HG02763 (cell line): ENCODE measurements around the gene CGNL1.

Experiments used
- ATAC-seq: cut with Tn5 transposase; IDR thresholded peaks from one replicate; pipeline ENCODE4 v1.9.1; 2021; ENCODE audit warnings: mild to moderate bottlenecking, moderate library complexity; ENCODE audit not compliant: unreplicated experiment

The CGNL1 gene

DNA sequence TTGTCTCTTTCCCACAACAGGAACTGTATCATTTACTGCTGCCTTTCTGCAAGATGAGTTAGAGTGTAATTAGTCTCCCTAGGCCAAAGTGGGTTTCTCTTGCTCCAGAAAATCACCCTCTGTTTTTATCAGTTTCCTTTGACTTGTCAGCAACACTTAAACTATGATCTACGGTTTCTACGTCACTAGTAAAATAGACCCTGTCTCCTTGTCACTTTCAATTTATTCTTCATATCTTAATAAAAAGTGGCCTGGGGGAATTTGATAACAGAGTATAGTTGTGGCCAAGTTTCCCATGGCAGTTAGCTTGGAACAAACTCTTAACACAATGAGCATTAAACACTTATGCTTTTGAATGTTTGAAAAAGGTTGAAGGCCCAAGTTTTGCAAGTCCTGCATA, 79.6 kb downstream of the CGNL1 start:
- no peak for ATAC-seq

GRCh38 chr15:57456559-57456958, 80.3 kb downstream of the CGNL1 start:
- no peak for ATAC-seq

GRCh38 chr15:57457726-57458125, 81.4 kb downstream of the CGNL1 start:
- no peak for ATAC-seq

DNA sequence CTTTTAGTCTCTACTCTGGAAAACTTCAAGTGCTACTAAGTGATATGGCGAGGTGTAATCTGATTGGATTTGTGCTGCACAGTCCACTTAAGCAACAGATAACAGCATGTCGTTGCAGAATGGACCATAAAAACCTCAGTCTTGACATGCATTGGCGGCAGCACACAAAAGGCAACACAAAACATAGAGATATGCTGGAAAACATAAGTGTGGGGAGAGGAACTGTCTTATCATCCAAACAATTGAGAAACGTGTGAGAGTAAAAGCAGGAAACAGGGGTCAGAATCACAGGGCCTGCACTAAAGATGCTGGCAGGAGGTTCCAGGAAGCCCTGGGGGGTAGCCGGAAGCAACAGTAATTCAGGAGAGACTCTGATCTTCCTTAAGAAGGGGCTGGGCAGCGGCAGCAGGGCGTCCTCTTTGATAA, 82.1 kb downstream of the CGNL1 start:
- no peak for ATAC-seq

GRCh38 chr15:57460208-57460816, 84.0 kb downstream of the CGNL1 start:
- ATAC-seq, result no peak

- no peak for ATAC-seq
Observed at GRCh38 chr15:57461541-57461940, 85.2 kb downstream of the CGNL1 start.

DNA sequence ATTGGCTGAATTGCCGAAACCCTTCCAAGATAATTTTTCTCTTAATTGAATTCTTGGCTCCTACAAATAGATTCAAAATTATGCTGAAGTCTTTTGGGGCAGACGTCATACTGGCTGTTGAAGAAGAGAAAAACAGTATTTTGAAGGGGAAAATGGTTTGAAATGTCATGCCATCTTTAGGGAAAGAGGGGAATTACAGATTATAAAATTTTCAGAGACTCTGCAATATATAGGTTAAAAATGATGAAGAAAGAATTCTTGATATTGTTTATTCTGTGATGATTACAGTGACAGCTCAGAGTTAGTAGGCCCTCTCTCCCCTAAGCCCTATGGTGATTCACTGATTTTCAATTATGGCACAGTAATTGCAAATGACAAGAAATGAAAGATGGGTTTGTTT, 86.1 kb downstream of the CGNL1 start:
- ATAC-seq, result no peak

- ATAC-seq, result no peak
Observed at GRCh38 chr15:57463360-57463759, 87.1 kb downstream of the CGNL1 start.

DNA sequence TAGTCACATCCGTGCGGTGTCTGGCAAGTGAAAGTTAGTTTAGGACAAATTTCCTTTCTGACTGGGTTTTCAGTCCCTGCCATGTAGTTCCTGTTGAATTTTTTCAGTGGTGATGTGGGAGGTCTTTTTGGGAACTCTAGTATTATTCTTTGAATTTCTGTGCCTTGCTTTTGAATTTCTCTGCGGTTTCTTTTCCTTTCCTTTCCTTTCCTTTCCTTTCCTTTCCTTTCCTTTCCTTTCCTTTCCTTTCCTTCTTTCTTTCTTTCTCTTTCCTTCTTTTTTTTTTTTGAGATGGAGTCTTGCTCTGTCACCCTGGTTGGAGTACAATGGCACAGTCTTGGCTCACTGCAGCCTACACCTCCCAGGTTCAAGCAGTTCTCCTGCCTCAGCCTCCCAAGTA, 88.2 kb downstream of the CGNL1 start:
- no peak for ATAC-seq

DNA sequence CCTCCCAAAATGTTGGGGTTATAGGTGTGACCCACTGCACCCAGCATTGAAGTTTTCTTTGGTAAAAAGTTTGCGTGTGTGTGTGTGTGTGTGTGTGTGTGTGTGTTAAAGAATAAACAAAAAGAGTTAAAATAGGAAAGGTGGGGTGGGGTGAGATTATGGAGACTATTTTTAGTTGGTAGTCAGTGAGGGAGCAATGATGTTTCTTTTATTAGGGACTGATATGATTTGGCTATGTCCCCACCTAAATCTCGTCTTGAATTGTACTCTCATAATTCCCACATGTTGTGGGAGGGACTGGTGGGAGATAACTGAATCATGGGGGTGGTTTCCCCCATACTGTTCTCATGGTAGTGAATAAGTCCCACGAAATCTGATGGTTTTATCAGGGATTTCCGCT, 92.2 kb downstream of the CGNL1 start:
- ATAC-seq, result no peak

DNA sequence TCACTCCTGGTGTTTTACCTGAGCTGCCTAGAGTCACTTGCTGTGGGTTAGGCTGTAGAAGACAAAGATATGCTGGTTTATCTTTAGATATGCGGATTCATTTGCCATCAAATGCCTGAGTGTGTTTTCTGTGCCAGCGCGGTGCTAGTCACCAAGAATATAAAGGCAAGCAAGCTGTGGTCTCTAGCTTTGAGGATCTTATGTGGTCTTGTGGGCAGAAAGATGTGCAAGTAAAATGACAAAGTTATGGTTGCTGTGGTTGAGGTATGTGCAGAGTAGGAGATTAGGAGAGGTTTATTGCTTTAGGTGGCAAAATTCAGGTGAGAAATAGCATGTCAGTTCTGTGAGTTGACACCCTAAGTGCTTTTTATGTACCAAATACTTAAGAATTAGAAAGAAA, 94.2 kb downstream of the CGNL1 start:
- ATAC-seq, result no peak

- no peak for ATAC-seq
Observed at GRCh38 chr15:57472861-57473260, 96.6 kb downstream of the CGNL1 start.

GRCh38 chr15:57476533-57476975, 100.2 kb downstream of the CGNL1 start:
- no peak for ATAC-seq

DNA sequence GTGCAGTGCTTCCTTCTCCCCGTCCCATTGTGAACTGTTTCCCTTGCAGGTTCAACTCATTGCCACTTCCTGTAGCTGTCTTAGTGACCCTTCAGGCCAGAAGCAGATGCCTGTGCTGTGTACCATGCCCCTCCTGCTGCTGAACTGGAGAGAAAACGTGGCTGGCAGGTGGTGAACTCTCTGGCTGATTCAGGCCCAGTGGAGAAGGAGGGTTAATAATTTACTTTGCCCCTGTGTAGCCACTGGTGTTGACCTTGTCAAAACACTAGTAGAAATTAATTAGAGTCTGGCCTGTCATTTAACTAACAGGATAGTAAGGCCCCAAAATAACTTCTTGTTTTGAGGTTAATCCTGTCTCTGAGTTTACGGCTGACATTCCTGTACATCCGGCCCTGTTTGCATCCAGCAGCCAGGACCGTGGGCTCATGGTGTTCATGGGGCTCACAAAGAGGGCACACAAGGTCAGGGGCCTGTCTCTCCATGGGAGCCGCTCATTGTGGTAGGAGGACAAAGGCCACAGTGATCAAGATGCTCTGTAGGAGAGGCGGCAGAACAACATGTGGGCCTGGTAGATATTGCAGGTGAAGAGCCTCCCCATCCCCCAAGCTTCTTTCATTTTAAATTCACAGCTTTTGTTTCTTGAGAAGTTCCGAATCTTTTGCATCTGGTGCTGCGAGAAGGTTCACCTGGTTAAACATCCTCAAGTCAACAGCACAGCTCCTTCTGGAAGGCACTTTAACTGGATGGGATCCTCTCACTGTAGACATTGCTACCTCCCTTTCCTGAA, 101.6 kb downstream of the CGNL1 start:
- ATAC-seq, result peak; percentile 67

- ATAC-seq, result no peak
Observed at GRCh38 chr15:57479005-57479404, 102.7 kb downstream of the CGNL1 start.

DNA sequence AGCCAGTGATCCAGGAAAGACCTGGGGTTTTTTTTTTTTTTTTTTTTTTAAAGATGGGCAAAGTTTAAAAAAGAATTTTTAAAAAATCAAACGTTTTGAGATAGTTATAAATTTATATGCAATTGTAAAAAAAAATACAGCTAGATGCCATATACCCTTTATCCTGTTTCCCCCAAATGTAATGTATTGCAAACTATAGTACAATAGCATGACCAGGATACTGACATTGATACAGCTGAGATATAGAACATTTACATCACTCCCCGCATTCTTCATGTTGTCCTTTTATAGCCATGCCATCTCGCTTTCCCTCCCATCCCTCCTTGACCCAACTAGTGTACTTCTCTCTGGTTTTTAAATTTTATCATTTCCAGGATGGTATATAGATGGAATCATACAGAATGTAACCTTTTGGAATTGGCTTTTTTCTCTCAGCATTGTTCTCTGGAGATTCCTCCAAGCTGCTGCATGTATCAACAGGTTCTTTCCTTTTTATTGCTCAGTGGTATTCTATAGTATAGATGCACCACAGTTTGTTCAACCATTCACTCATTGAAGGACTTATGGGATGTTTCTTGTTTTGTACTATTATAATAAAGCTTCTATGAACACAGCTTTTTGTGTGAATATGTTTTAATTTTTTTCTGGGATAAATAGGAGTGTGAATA, 104.9 kb downstream of the CGNL1 start:
- ATAC-seq, result no peak

- no peak for ATAC-seq
Observed at GRCh38 chr15:57485869-57486268, 109.6 kb downstream of the CGNL1 start.

DNA sequence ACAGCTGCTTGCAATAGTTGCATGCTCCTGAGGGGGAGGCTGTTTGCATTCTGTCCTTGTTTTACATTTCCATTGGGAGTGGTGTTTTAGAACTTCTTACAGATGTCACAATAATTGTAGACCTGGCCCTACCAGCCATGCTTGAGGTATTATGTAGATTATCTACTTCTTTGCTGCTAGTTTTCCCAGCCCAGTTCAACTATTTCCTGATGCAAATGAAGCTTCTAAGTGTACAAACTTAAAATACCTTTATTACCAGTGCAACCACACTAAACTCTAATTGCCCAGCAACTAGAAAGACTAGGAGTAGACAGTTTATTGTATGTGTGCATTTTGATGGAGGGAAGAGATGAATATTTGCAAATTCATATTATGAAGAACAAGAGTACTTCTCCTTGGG, 110.5 kb downstream of the CGNL1 start:
- no peak for ATAC-seq

DNA sequence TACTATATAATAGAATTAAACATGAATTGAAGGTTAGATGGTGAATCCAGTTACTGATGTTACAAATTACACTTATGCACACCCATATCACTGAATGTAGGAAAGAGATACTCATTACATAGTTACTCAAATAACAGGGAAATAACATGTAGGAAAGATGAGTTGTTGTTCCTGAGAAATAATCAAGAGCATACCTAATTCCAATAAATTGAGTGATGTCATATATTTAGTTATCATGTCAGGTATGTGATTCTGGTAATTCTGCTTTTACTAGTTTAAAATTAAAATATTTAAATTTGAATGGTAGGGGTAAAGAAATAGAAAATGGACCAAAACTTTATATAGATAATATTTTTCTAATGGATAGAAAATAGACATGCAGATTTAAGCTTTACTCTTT, 112.8 kb downstream of the CGNL1 start:
- no peak for ATAC-seq

GRCh38 chr15:57493351-57493750, 117.0 kb downstream of the CGNL1 start:
- no peak for ATAC-seq

DNA sequence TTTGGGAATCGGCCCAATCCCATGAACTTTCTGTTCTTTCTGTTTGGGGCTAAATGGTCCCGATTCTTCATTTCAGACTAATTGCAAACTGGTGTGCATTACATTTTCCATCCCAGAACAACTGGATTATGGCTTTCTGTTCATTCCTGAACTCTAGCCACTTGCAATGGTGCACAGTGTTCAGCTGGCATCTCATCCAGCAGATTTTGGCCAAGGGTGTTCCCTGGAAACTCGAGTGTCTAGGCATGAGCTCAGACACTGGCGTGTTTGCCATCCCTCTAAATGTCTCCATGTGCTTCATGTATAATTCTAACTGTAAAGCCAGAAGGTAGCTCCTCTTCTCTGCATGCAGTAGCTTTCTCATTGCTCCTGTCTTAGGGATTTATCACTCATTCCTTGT, 118.3 kb downstream of the CGNL1 start:
- no peak for ATAC-seq

GRCh38 chr15:57495041-57495440, 118.7 kb downstream of the CGNL1 start:
- peak; percentile 57 for ATAC-seq
